OCI-LY1 (cell line): ENCODE data around the gene KRT1.

ENCODE experiments used
- H2AFZ ChIP-seq: fragments of 200-600 bp; sonication (generic), shearing (Covaris generic); 2 replicates; pipeline ENCODE4 v1.6.0; 2014; ENCODE audit warnings: antibody characterized with exemption, mild to moderate bottlenecking, low read length
- H3F3A ChIP-seq: fragments of 200-600 bp; sonication (generic), shearing (Covaris generic); 2 replicates; pipeline ENCODE4 v1.6.0; 2014; ENCODE audit warnings: mild to moderate bottlenecking, antibody characterized with exemption, low read length, moderate library complexity; ENCODE audit not compliant: insufficient read depth
- H3K27ac ChIP-seq: fragments of 200-600 bp; sonication (generic); 2 replicates; pipeline ENCODE4 v1.5.1; 2014; ENCODE audit warnings: low read length, mixed run types, mild to moderate bottlenecking, low read depth; ENCODE audit not compliant: poor library complexity, severe bottlenecking
- H3K27me3 ChIP-seq: fragments of 200-600 bp; sonication (generic); 2 replicates; pipeline ENCODE4 v1.6.0; 2014; ENCODE audit warnings: antibody characterized with exemption, mild to moderate bottlenecking, low read length, moderate library complexity; ENCODE audit not compliant: insufficient read depth
- H3K36me3 ChIP-seq: fragments of 200-600 bp; sonication (generic); 2 replicates; pipeline ENCODE4 v1.6.1; 2014; ENCODE audit warnings: mild to moderate bottlenecking, antibody characterized with exemption, low read length, moderate library complexity, mixed read lengths; ENCODE audit not compliant: insufficient read depth
- H3K4me1 ChIP-seq: fragments of 200-600 bp; sonication (generic); 2 replicates; pipeline ENCODE4 v1.5.1; 2014; ENCODE audit warnings: mild to moderate bottlenecking, low read length, moderate library complexity; ENCODE audit not compliant: insufficient read depth, severe bottlenecking
- H3K4me2 ChIP-seq: fragments of 200-600 bp; sonication (generic), shearing (Covaris generic); 2 replicates; pipeline ENCODE4 v1.6.1; 2014; ENCODE audit warnings: low read length
- H3K4me3 ChIP-seq: fragments of 200-600 bp; sonication (generic); 2 replicates; pipeline ENCODE4 v1.5.1; 2014; ENCODE audit warnings: low read length, low read depth, mild to moderate bottlenecking, mixed read lengths; ENCODE audit not compliant: poor library complexity, severe bottlenecking
- H3K79me2 ChIP-seq: fragments of 200-600 bp; shearing (Covaris generic); 2 replicates; pipeline ENCODE4 v1.6.1; 2016; ENCODE audit warnings: mixed run types, low read length, mixed read lengths; ENCODE audit not compliant: insufficient read depth
- H3K9ac ChIP-seq: fragments of 200-600 bp; sonication (generic), shearing (Covaris generic); 2 replicates; pipeline ENCODE4 v1.6.1; 2014; ENCODE audit warnings: mild to moderate bottlenecking, low read length, mixed read lengths
- H3K9me2 ChIP-seq: fragments of 200-600 bp; sonication (generic), shearing (Covaris generic); 2 replicates; pipeline ENCODE4 v1.6.1; 2014; ENCODE audit warnings: low read depth, mild to moderate bottlenecking, low read length, mixed read lengths
- H3K9me3 ChIP-seq: fragments of 200-600 bp; shearing (Covaris generic); 2 replicates; pipeline ENCODE4 v1.6.1; 2014; ENCODE audit warnings: low read length, mixed read lengths
- H4K20me1 ChIP-seq: fragments of 200-600 bp; sonication (generic), shearing (Covaris generic); 2 replicates; pipeline ENCODE4 v1.6.0; 2016; ENCODE audit warnings: mild to moderate bottlenecking, low read length; ENCODE audit not compliant: insufficient read depth
- CTCF ChIP-seq: fragments of 200-600 bp; sonication (generic), shearing (Covaris generic); IDR thresholded peaks from 2 replicates; pipeline ENCODE4 v1.5.1; 2017; ENCODE audit warnings: mild to moderate bottlenecking, antibody characterized with exemption, low read length, moderate library complexity, mixed read lengths
- EZH2 ChIP-seq: fragments of 200-600 bp; sonication (generic), shearing (Covaris generic); IDR thresholded peaks from 2 replicates; pipeline ENCODE4 v1.8.0; 2017; ENCODE audit warnings: borderline replicate concordance, mixed run types, mild to moderate bottlenecking, antibody characterized with exemption, low read length, moderate library complexity, mixed read lengths

Gene KRT1

GRCh38 chr12:52660934-52661499 is 19.2 kb downstream of the KRT1 start:
- H3K4me3 ChIP-seq: no peak overlapping the region
- H3K27me3 ChIP-seq: 0 out of 2 replicates have a peak, but pooled peaks cover 3% of the 10 kb centered on the region
- no peaks in the 10 kb centered on the region for H3K36me3 ChIP-seq
- H3K79me2 ChIP-seq: no peaks in the 10 kb centered on the region
- no peaks in the 10 kb centered on the region for H4K20me1 ChIP-seq
- H3K27ac ChIP-seq: no peak overlapping the region
- no peak overlapping the region for H3K9ac ChIP-seq
- H2AFZ ChIP-seq: no peak overlapping the region
- H3K4me1 ChIP-seq: no peaks in the 10 kb centered on the region
- H3K9me3 ChIP-seq: no peaks in the 10 kb centered on the region
- TF ChIP-seq CTCF (no peak), EZH2 (no peak)
- no peaks in the 10 kb centered on the region for H3F3A ChIP-seq
- no peaks in the 10 kb centered on the region for H3K9me2 ChIP-seq
- H3K4me2 ChIP-seq: no peak overlapping the region

- Histone ChIP-seq H3K4me1 (no peaks in the 10 kb centered on the region), H3K36me3 (no peaks in the 10 kb centered on the region), H3K27ac (no peak overlapping the region), H2AFZ (no peak overlapping the region), H3K9ac (no peak overlapping the region), H3K9me3 (no peaks in the 10 kb centered on the region), H3K4me3 (no peak overlapping the region), H3F3A (no peaks in the 10 kb centered on the region), H3K4me2 (no peak overlapping the region), H3K27me3 (0 out of 2 replicates have a peak, but pooled peaks cover 3% of the 10 kb centered on the region), H3K79me2 (no peaks in the 10 kb centered on the region), H4K20me1 (no peaks in the 10 kb centered on the region), H3K9me2 (no peaks in the 10 kb centered on the region)
- no peak for TF ChIP-seq EZH2
- TF ChIP-seq CTCF: no peak
Measured at GRCh38 chr12:52659951-52660350, 20.3 kb downstream of the KRT1 start.

GRCh38 chr12:52659395-52659794 is 20.8 kb downstream of the KRT1 start:
- Histone ChIP-seq H3K4me1 (no peaks in the 10 kb centered on the region), H3K9ac (no peak overlapping the region), H3K9me3 (no peaks in the 10 kb centered on the region), H2AFZ (no peak overlapping the region), H3K4me3 (no peak overlapping the region), H3K36me3 (no peaks in the 10 kb centered on the region), H3K27me3 (0 out of 2 replicates have a peak, but pooled peaks cover 3% of the 10 kb centered on the region), H3F3A (no peaks in the 10 kb centered on the region), H3K79me2 (no peaks in the 10 kb centered on the region), H3K9me2 (no peaks in the 10 kb centered on the region), H3K27ac (no peak overlapping the region), H3K4me2 (no peak overlapping the region), H4K20me1 (no peaks in the 10 kb centered on the region)
- TF ChIP-seq EZH2 (no peak), CTCF (no peak)
